Measurements from ENCODE around the gene KRTAP1-1. TPM values are rescaled to one million over a fixed set of nuclear protein-coding genes. Genes with fewer than 3 reads are reported as not detected.

Gene KRTAP1-1
- polyA plus RNA-seq, 2 of the 4 experiments (the other 2 are of a cell fraction): not detected

- WGBS (ENCODE audit: missing lambda C conversion rate): 16% methylated on average over 4 of the region's 4 CpGs
- Histone ChIP-seq H3K27ac (no peak overlapping the region), H3K9me3 (no peaks in the 10 kb centered on the region), H3K4me3 (no peak overlapping the region), H3K4me1 (peaks cover 18% of the 10 kb centered on the region; the same call in 2 of the 3 replicates), H3K4me2 (peak overlapping the region; percentile 8; the same call in 2 of the 3 replicates)
- no peak for TF ChIP-seq ELK1 (IDR thresholded peaks at IDR 0.05; ENCODE audit: low read depth, low read length)
- no peak for TF ChIP-seq CEBPB (IDR thresholded peaks at IDR 0.05)
- TF ChIP-seq GATA3 (IDR thresholded peaks at IDR 0.05; ENCODE audit: borderline replicate concordance): peak; percentile 54
- TF ChIP-seq BCL3 (IDR thresholded peaks at IDR 0.05): no peak
- TF ChIP-seq HDAC2 (IDR thresholded peaks at IDR 0.05): no peak
- TF ChIP-seq KDM5A (IDR thresholded peaks at IDR 0.05): no peak
- peak; percentile 54 for FAIRE-seq
- no peak for ATAC-seq
- ChIA-PET POLR2A (no interaction called here), CTCF (interaction anchor here (0.9 to 1.0 kb wide), 2 partner anchors 8 to 539 kb away, joined by 3 read pairs; no protein-coding TSS in a partner anchor)
- no peak for DNase-seq (ENCODE audit: low read depth in 1 of 2, low spot score in 1 of 2)
Measured at GRCh38 chr17:41009301-41009760, 31.9 kb downstream of the KRTAP1-1 start.

- no peak for FAIRE-seq
- ChIA-PET CTCF (interaction anchor here (1.0 kb wide), 1 partner anchor 540 kb away, joined by 3 read pairs; no protein-coding TSS in a partner anchor), POLR2A (no interaction called here)
- Histone ChIP-seq H3K27ac (no peak within 1 kb of the TSS), H3K4me2 (peak within 1 kb of the TSS; percentile 8; the same call in 2 of the 3 replicates), H3K4me1 (peaks cover 18% of the 10 kb centered on the region; the same call in 2 of the 3 replicates), H3K4me3 (no peak within 1 kb of the TSS), H3K9me3 (no peaks in the 10 kb centered on the region)
- 84% methylated on average over 8 of the region's 8 CpGs for WGBS (ENCODE audit: missing lambda C conversion rate)
- no peak for ATAC-seq
- TF ChIP-seq BHLHE40 (IDR thresholded peaks at IDR 0.05; ENCODE audit: low read depth, low read length): no peak
- TF ChIP-seq HOXB13 (CRISPR knock-in tag; IDR thresholded peaks at IDR 0.05; ENCODE audit: low read depth): no peak
- no peak for TF ChIP-seq GATA3 (IDR thresholded peaks at IDR 0.05; ENCODE audit: borderline replicate concordance)
- TF ChIP-seq SREBF2 (IDR thresholded peaks at IDR 0.05): no peak
- TF ChIP-seq ZNF302 (CRISPR knock-in tag; IDR thresholded peaks at IDR 0.05): no peak
- no peak for TF ChIP-seq CHD4 (IDR thresholded peaks at IDR 0.05; ENCODE audit: borderline replicate concordance)
- no peak for TF ChIP-seq NFE2L2 (conservative IDR thresholded peaks at IDR 0.05; ENCODE audit: low read length)
- no peak for DNase-seq (ENCODE audit: low read depth in 1 of 2, low spot score in 1 of 2)
Measured at GRCh38 chr17:41008811-41009210, 32.4 kb downstream of the KRTAP1-1 start, which contains the start of gene KRTAP3-1. Gene KRTAP3-1 (minus strand): TSS chr17:41009128. CDS start chr17:41009074, 54 bp downstream.

- TF ChIP-seq HOXB13 (CRISPR knock-in tag; IDR thresholded peaks at IDR 0.05; ENCODE audit: low read depth) (no peak), JUNB (IDR thresholded peaks at IDR 0.05) (no peak)
- H3K9me3 ChIP-seq: no peaks in the 10 kb centered on the region
- WGBS (ENCODE audit: missing lambda C conversion rate): 83% methylated on average over 3 of the region's 3 CpGs
- FAIRE-seq (no peak), DNase-seq (ENCODE audit: low read depth in 1 of 2, low spot score in 1 of 2) (no peak), ATAC-seq (no peak)
- CTCF ChIA-PET: no interaction called here
- no peak overlapping the region for H3K4me3 ChIP-seq
- no peak overlapping the region for H3K4me2 ChIP-seq
- H3K27ac ChIP-seq: no peak overlapping the region
- peaks cover 18% of the 10 kb centered on the region for H3K4me1 ChIP-seq
- POLR2A ChIA-PET: no interaction called here
Measured at GRCh38 chr17:41004397-41004796, 36.9 kb downstream of the KRTAP1-1 start.

GRCh38 chr17:41003926-41004325 lies 37.3 kb downstream of the KRTAP1-1 start:
- H3K27ac ChIP-seq: no peak overlapping the region
- ChIA-PET CTCF (no interaction called here), POLR2A (no interaction called here)
- TF ChIP-seq CHD2 (IDR thresholded peaks at IDR 0.05; ENCODE audit: low read length, partially characterized antibody) (no peak), ATOH8 (CRISPR knock-in tag; IDR thresholded peaks at IDR 0.05; ENCODE audit: low read depth) (no peak), SMC3 (IDR thresholded peaks at IDR 0.05) (no peak), KDM1A (IDR thresholded peaks at IDR 0.05; ENCODE audit: low read depth) (no peak), MAFK (IDR thresholded peaks at IDR 0.05; ENCODE audit: partially characterized antibody) (peak; percentile 88)
- H3K4me3 ChIP-seq: no peak overlapping the region
- FAIRE-seq: peak; percentile 92
- H3K4me2 ChIP-seq: no peak overlapping the region
- no peaks in the 10 kb centered on the region for H3K9me3 ChIP-seq
- 60% methylated on average over 4 of the region's 4 CpGs for WGBS (ENCODE audit: missing lambda C conversion rate)
- H3K4me1 ChIP-seq: peaks cover 13% of the 10 kb centered on the region
- no peak for DNase-seq (ENCODE audit: low read depth in 1 of 2, low spot score in 1 of 2)
- no peak for ATAC-seq

All from A549 (cell line).